HG02763 (cell line): ENCODE results near the gene NR2E1.

Source experiments
- ATAC-seq: cut with Tn5 transposase; IDR thresholded peaks from one replicate; pipeline ENCODE4 v1.9.1; 2021; ENCODE audit warnings: mild to moderate bottlenecking, moderate library complexity; ENCODE audit not compliant: unreplicated experiment

Gene NR2E1

DNA sequence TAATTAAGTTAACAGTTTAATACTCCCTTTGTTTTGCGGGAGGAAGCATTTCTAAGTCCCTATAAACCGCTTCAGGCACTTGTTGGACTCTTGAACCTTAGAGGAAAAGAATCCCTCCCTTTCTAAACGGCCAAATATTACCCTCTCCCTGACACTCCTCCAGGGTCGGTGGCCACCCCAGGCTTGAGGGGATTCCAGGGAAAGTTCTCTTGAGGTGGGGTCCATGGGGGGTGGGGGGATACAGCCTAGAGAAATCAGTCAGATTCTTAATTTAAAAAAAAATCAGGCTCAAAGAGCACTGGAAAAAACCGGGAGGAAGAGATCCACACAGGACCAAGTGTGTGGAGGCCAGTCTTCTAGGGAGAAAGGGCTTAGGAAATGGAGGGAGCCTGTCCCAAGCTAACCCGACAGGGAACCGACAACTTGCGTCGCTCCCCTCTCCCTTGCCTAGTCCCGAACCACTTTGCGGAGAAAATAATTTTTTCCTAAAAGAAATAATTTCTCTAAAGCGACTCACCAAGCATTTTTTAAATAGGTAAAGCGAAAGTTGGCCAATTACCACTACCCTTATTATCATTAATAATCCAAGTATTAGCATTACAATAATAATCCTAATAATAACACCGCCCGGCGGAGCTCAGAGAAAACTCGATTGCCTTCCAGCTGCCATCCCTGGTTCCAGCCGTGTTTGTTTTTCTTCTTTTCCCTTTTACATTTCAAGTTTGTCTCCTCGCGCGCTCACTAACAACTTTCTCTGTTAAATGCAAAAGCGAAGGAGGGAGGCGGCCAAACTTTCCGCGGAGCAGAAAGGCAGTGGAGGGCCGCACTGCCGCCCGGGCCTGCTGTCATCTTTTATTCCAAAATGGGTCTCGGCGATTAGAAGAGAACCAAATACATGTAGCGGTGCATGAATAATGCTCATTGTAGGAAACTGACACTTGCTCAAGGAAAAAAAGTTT, 4.8 kb downstream of the NR2E1 start:
- no peak for ATAC-seq

- ATAC-seq: no peak
Measured at GRCh38 chr6:108171291-108171917, 5.6 kb downstream of the NR2E1 start.

DNA sequence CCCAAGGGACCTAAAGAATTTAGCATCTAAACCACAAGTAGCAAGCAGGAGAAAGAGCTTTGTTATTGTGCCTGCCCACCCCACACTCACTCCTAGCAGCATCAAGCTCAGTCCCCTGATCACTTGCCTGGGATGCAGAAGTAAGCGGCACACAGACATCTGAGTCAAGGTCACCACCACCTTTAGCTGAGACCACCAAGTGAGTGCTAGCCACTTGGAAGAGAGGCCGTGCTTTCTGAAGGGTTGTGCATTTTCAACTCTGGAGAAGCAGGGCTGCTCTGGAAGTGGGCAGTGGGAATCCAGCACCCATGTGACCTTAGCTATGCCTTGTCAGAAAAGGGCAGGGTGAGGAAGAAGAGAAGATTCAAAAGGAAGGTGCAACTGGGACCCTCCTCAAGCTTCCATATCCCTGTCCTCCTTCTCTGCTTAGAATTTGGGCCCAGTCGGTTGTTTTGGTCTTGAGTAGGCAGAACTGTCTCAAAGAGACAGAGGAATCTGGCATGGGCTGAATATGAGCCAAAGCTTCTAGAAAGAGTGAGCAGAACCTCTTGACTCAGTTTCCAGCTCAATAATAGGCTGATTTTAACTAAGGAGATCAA, 6.2 kb downstream of the NR2E1 start:
- no peak for ATAC-seq

- ATAC-seq: no peak
Measured at GRCh38 chr6:108174371-108175175, 8.8 kb downstream of the NR2E1 start.

- no peak for ATAC-seq
Measured at GRCh38 chr6:108175176-108175591, 9.4 kb downstream of the NR2E1 start.

DNA sequence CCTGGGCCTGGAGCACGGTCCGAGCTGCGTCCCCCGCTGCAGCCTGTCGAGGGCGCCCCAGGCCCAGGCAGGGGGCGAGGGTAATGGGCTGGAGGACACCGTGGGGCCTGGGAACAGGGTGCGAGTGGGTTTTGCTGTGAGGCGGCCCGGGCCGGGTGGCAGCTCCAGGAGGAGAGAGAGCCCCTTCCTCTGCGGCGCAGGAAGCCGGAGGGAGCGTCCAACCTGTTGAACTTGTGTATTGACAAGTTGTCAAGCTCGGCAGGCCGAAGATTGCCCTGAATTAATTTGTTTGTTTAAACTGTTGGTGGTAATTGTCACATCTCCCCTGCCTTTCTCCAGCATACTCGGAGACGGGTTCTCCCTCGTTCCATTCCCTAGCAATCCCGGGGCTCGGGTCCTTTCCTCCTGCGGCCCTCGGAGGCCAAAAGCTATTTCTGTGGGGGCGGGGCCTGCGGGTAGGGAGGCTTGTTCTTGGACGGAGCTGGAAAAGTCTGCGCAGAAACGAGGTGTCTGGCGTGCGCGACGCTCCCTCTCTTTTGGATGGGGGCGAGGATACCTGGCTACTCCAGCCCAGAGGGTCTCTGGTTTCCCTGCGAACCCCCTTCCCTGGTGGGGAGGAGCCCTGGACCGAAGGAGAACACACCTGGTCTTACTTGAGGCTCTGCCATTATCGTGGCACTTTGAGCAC, 9.9 kb downstream of the NR2E1 start:
- no peak for ATAC-seq

DNA sequence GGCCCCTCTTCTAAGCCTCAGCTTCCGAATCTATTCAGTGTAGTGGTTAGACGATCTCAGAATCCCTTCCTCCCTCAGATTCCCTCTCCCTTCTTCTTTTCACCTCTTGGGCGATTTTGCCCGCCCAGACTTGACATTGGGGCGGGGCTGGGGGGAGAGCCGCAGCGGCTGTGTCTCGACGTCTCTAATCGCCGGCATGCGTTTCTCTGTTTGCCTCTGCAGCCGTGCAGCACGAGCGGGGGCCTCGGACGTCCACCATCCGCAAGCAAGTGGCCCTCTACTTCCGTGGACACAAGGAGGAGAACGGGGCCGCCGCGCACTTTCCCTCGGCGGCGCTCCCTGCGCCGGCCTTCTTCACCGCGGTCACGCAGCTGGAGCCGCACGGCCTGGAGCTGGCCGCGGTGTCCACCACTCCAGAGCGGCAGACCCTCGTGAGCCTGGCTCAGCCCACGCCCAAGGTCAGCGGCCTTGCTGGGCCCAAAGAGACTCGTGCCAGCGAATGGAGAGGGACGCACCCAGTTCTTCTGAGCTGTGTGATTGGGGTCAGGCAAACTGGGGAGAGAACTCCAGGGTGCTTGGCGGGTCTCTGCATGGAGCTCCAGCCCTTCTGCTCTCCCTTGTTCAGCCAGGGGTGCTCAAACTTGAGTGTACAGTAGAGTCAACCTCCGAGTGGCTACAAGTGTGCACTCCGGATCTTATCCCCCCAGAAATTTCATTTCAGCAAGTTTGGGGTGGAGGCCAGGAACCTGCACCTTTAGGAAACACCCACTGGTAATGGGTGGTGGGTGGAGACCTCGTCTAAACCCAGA, 10.7 kb downstream of the NR2E1 start:
- ATAC-seq: no peak

GRCh38 chr6:108179741-108180140, 13.9 kb downstream of the NR2E1 start:
- ATAC-seq: no peak

DNA sequence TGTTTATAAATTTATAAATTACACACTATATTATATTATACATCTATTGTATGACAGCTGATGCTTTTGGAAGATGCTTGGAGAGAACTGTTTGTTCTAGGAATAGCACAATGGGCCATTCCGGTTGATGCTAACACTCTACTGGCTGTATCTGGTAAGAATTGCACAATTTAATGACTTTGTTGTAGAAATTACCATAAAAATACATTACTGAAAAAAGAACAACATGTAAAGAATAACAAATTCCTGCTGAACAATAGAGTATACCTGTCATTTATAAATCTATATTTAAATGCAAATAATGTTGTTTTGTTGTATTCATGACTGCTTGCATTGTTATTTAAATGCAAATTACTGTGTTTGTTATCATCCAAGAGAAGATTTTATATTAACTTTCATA, 14.4 kb downstream of the NR2E1 start:
- no peak for ATAC-seq

- no peak for ATAC-seq
Measured at GRCh38 chr6:108180776-108181175, 15.0 kb downstream of the NR2E1 start.

DNA sequence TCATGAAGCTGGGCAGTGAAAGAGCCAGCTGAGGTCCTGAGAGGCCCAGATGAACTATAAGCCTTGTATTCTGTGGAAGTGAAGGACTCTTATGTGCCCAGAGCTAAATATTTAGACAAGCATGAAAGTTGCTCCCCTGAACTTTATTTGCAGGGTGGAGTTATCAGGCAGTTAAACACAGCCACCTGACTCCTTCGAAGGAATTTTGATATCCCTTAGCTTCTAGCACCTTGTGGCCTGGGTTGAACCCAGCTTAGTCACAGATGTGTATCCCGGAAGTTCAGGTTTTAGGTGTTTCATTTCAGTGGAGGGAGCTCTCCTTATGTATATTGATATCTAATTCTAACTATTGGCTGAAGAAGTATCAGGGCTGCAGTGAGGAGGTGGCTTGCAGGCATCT, 20.4 kb downstream of the NR2E1 start:
- no peak for ATAC-seq

DNA sequence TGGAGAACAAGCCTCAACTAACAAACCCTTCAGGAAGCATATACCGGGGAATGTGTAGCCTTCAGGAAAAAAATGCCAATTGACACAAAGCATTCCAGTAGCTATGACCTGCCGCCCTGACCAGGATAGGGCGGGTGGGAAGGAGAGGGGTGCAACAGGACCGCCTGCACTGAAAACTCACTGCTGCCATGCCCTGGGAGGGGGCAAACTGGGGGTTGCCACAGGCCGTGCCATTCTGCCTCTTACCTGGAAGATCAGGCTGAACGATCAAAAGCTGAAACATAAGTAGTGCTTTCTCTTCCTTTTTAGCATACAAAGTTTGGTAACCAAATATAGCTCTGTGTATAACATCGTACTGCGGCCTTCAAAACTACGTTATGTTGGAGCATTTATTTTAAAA, 21.7 kb downstream of the NR2E1 start:
- no peak for ATAC-seq

GRCh38 chr6:108193131-108193530, 27.3 kb downstream of the NR2E1 start:
- ATAC-seq: no peak

GRCh38 chr6:108193835-108194234, 28.0 kb downstream of the NR2E1 start:
- ATAC-seq: no peak

GRCh38 chr6:108194503-108194902, 28.7 kb downstream of the NR2E1 start:
- ATAC-seq: no peak

- ATAC-seq: no peak
Measured at GRCh38 chr6:108195209-108195608, 29.4 kb downstream of the NR2E1 start.

DNA sequence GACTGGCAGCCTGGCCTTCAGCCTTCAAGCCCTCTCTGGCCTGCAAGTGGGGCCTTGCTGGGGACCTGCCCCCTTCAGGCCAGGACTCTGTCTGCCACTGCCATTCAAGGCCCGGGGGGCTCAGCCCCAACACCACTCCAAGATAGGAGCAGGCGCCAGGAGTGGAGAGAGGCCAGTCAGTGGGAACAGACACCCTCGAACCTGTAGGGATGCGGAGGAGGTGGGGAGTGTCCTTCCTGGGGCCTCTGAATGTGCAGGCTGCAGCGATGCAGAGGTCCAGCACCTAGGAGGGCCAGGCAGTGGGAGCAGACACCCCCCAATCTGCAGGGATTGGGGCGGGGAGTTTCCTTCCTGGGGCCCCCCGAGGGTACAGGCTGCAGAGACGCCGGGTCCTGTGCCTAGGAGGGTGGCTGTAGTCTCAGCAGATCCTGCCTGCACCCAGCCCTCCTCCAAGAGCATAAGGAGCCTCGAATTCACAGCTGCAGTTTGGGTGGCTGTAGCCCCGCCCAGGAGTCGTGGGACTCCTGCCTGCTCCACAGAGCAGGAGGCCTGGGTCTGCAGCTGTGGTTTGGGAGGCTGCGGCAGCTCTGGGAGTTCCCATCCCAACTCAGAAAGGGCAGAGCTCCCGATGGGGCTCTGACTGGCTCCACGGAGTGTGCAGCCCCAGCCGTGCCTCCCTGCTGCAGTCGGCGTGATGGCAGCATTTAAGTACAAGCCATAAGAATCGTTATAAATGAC, 33.1 kb downstream of the NR2E1 start:
- no peak for ATAC-seq

DNA sequence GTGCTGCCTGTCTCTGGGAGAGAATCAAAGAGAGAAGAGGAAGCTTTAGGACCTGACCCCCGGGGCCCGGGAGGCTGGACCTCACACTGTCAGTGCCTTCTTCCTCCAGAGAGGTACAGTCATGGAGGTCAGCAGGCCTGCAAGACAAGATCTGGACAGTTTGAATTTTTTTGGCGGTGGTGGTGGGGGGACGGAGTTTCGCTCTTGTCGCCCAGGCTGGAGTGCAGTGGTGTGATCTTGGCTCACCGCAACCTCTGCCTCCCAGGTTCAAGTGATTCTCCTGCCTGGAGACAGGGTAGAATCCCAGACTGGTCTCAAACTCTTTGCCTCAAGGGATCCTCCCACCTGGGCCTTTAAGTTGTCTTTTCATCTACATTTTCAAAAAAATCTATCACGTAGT, 34.4 kb downstream of the NR2E1 start:
- no peak for ATAC-seq

DNA sequence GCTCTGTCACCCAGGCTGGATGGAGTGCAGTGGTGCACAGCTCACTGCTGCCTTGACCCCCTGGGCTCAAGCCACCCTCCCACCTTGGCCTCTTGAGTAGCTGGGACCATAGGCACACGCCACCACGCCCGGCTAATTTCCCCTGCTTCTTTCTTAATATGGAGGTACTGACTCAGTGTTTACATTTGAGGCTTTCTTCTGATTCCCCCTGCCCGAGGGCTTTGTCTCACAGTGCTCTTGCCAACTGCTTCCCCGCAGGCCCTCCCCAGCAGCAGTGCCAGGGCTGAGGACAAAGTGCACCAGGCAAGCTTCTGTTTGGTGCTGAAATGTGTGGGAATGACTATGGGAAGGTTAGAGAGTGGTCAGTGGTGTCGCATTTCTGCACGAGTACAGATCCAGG, 34.8 kb downstream of the NR2E1 start:
- ATAC-seq: no peak
